DMS153 treated with DMSO at 0.1 percent for 48 hours (cell line): ENCODE data around the gene NPTXR.

Experiments
- DNase-seq: peaks from one replicate; lab custom pipeline; 2025; ENCODE audit not compliant: unreplicated experiment; lab: John Stamatoyannopoulos, UW

NPTXR gene

GRCh38 chr22:38843657-38844314 is at the start of gene NPTXR:
TSS of gene NPTXR (minus strand) at chr22:38844028.
- DNase-seq = peak; percentile 20

- no peak for DNase-seq
Observed at GRCh38 chr22:38891256-38891655, 47.4 kb upstream of the NPTXR start.

- DNase-seq = no peak
Observed at GRCh38 chr22:38890377-38890776, 46.5 kb upstream of the NPTXR start.

GRCh38 chr22:38886333-38886732 is 42.5 kb upstream of the NPTXR start:
- DNase-seq = no peak

- DNase-seq = no peak
Observed at GRCh38 chr22:38882972-38883622, 39.3 kb upstream of the NPTXR start.

- DNase-seq = no peak
Observed at GRCh38 chr22:38881997-38882879, 38.4 kb upstream of the NPTXR start.

GRCh38 chr22:38881464-38881871 is 37.6 kb upstream of the NPTXR start:
- DNase-seq = no peak

- DNase-seq = no peak
Observed at GRCh38 chr22:38879961-38880360, 36.1 kb upstream of the NPTXR start.

- no peak for DNase-seq
Observed at GRCh38 chr22:38879108-38879729, 35.4 kb upstream of the NPTXR start.

GRCh38 chr22:38878001-38878400 is 34.2 kb upstream of the NPTXR start:
- no peak for DNase-seq

GRCh38 chr22:38874529-38875222 is 30.8 kb upstream of the NPTXR start:
- DNase-seq = no peak

GRCh38 chr22:38873469-38874411 is 29.9 kb upstream of the NPTXR start:
- peak; percentile 93 for DNase-seq

- DNase-seq = peak; percentile 49
Observed at GRCh38 chr22:38872831-38873248, 29.0 kb upstream of the NPTXR start.

- DNase-seq = peak; percentile 90
Observed at GRCh38 chr22:38872172-38872830, 28.5 kb upstream of the NPTXR start, which contains the start of gene CBX6. TSS of gene CBX6 (minus strand) at chr22:38872216. CDS start at chr22:38872190, 26 bp downstream.

GRCh38 chr22:38871360-38872171 is 27.7 kb upstream of the NPTXR start:
- no peak for DNase-seq

GRCh38 chr22:38870791-38871359 is 27.0 kb upstream of the NPTXR start:
- DNase-seq = no peak

GRCh38 chr22:38870312-38870741 is 26.5 kb upstream of the NPTXR start:
- DNase-seq = peak; percentile 70

- DNase-seq = no peak
Observed at GRCh38 chr22:38869663-38870062, 25.8 kb upstream of the NPTXR start.
